ENCODE results near the gene LTN1.
"Not testable (repeated sequence)": the region's sequence is repeated elsewhere in the genome, so short reads cannot be mapped to it uniquely, and the experiment has no call there.

Gene LTN1

DNA sequence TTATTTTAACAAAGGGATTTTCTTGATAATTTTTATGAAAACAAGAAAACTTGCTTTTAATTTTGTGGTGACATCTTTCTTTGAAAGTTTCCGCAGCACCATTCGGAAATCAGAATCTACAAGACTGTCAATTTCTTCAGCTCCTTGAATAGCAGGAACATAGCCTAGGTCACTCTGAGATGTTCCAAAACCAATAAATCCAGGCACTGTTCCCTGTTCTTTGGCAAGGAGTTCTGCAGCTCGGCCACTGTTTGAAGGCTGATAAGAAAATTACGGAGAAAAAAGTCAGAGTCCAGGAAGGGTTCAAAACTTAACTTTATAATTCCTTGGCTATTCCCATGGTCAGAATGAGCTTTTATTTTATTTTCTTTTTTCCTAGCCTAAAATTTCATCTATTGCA, 6.0 kb downstream of the LTN1 start:
- DNase-seq = no peak

DNA sequence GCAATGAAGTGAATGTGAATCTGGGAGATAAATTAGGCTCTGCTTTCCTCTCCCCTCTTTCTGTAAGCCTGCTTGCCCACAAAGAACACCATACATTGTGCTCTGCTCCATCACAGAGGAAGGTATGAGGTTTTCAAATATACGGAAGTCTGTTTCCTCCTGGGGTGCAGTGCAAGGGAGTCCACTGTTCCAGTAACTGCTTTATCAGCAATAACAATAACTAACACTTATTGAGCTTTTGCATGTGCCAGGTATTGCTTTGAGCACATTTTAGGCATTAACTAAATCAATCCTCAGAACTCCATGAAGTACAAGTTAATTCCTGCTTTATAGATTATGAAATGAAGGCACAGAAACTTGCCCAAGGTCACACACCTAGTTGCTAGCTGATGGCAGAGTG, 10.0 kb downstream of the LTN1 start:
- DNase-seq = no peak

DNA sequence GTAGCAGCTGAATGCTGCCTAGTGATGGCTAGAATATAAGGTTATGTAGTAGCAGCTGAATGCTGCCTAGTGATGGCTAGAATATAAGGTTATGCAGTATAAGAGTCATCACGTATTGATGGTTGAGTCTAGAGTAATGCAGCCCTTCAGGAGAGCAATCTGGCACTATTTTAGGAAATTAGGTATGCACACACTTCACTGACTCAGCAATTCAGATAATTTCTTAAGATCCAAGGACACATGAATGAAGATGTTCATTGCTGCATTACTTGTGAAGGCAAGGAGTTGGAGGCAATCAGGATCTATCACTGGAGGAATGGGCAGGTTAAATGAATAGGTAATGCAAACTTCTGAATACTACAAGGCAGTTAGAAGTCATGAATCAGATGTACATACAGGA, 13.6 kb downstream of the LTN1 start:
- no peak for DNase-seq

DNA sequence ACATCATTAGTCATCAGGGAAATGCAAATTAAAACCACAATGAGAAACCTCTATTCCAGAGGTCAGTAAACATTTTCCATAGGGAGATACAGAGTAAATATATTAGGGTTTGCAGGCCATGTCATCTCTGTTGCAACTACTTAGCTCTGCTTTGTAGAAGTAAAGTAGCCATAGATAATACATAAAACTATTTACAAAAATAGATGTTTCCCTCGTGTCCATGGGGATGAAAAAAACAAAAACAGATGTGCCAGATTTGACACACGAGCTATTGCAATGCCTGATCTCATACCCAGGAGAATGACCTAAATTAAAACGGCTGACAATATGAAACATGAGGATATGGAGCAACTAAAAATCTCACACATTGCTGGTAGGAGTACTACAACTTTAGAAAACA, 17.3 kb downstream of the LTN1 start:
- no peak for DNase-seq

DNA sequence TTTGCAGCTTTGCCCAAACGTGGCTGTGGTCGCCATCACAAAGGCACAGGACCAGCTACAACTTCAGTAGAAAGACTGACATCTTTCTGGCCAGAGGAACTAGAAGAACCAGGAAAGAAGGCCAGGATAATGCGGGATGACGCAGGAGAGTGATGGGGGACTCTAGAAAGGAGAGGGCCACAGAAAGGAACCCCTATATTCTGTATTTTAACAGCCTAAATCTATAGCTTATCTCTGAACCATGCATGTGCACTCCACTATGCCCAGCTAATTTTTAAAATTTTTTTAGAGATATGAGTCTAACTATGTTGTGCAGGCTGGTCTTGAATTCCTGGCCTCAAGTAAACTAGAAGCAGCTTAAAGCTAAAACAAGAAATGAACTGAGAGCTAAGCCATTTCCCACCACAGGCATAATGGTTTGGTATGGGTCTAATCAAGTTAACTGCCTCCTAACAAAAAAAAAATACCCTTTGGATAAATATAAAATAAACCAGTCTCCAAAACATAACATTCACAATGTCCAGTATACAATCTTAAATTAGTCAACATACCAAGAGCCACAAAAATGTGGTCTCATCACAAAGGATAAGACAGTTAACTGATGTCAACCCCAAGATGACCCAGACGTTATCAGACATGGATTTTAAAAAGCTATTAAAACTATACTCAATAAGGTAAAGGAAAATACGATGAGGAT, 18.0 kb downstream of the LTN1 start:
- no peak for DNase-seq

DNA sequence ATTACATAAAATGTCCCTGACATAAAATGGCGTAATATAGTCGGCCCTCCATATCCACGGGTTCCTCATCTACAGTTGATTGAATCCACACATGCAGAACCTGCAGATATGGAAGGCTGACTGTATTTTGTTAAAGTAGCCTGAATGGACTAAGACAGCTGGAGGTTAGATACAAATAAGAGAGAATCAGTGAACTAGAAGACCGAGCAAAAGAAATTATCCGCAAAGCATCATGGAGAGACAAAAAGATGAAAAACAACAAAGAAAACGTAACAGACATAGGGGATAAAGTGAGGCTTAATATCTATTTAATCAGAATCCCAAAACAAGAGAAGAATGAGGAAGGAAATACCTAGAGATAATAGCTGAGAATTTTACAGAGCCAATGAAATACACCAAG, 20.3 kb downstream of the LTN1 start:
- DNase-seq = no peak

DNA sequence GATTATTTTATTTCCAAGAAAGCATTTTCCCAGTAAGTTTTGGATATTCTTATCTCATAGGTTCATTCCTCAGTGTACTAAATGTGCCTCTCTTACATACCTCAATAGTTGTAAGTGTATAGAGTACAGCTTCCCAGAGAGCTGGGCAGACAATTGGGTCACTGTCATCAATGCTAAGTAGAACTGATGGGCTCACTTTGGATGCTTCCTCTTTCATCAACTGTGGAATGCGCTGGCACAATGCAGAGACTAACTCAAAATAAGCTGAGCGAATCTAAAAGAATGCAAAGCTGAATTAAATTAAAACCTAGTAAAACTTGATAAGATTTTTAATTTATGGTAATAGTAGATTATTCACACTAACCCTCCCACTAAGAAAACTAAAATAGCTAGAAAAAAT, 21.5 kb downstream of the LTN1 start:
- no peak for DNase-seq

DNA sequence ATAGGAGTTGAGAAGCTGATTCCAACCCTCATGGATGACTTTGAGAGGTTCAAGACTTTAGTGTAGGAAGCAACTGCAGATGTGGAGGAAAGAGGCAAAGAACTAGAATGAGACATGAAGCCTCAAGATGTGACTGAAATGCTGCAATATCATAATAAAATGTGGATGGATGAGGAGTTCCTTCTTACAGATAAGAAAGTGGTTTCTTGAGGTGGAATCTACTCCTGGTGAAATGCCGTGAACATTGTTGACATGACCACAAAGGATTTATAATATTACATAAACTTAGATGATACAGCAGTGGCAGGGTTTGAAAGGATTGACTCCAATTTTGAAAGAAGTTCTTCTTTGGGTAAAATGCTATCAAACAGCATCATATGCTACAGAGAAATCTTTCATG, 28.8 kb downstream of the LTN1 start:
- no peak for DNase-seq

DNA sequence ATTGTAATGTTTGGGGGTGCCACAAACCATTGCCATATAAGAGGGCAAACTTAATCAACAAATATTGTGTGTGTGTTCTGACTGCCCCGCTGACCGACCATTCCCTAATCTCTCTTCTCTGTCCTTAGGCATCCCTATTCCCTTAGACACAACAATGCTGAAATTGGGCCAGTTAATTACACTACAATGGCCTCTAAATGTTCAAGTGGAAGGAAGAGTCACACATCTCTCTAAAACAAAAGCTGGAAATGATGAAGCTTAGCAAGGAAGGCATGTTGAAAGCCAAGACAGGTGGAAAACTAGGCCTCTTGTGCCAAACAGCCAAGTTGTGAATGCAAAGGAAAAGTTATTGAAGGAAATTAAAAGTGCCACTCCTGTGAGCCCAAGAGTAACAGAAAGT, 30.2 kb downstream of the LTN1 start:
- DNase-seq = no peak

DNA sequence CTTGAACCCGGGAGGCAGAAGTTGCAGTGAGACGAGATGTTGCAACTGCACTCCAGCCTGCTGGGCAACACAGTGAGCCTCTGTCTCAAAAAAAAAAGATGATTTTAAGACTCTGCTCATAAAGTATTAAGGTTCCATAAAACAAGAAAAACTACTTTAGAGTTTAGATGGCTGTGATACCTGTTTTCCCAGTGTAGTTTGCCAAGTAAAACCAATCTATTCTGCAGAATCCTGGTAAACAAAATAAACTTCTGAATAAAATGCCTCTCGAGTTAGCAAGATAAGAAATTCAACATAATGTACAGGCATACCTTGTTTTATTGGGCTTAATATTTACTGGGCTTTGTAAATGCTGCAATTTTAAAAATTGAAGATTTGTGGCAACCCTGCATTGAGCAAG, 30.8 kb downstream of the LTN1 start:
- no peak for DNase-seq

DNA sequence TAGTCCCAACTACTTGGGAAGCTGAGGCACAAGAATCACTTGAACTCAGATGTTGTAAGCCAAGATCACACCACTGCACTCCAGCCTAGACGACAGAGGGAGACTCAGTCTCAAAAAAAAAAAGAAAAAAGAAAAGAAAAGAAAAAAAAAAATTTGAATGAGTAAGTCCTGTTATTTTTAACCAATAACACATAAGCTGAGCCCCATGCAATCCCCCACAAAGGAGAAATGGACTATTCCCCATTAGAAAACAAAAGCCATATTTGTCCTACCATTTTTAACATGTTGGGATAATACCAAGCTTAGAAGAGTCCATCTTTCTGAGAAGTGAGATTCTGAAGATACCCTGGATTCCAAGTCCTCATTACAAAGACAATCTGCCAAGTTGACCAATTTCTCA, 32.4 kb downstream of the LTN1 start:
- DNase-seq = no peak

DNA sequence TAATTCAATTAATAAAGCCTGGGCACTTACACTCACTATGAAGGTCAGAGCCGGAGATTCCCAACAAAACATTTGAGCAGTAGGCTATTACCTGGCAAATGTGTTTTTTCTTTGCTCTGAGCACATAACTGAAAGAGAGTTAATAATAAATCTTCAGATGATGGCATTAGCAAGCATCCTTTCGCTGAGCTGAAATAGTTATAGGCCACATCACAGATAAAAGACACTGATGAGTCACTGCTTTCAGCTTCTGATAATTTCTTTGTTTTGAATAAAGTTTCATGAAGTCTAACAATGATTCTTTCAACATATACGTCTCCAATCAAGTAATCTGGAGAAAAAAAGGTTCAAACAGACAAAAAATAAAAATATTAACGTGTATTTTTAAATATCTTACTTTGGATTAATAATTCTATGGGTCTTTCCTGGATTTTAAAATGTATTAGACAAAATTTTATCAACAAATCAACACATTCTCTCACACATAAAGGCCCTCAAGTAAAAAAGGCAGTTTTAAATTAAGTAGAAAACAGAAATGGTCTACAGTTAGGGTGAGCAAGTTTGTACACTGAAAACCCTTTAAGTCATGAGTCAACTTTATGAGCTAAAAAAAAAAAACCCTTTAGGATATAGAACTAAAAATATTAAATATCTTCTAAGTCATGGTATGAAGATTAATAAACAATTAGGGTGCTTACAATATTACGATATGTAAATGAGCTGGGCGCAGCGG, 33.1 kb downstream of the LTN1 start:
- DNase-seq = no peak

DNA sequence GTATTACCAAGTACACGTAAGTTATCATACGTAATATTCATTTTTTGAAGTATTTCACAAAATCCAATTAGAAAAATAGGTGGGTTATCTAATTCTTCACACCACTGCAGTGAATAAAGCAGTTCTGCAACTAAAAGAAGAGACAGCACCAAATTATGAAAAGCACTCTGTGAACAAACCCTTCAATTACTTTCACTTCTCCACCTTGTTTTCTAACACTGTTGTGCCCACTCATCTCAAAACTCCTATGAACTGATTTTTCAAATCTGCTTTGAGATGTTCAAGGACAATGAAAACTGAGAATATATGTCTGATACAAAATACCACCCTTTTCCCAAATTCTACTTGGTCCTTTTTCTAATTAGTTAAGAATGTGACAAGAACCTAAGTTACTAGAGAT, 39.4 kb downstream of the LTN1 start:
- no peak for DNase-seq

DNA sequence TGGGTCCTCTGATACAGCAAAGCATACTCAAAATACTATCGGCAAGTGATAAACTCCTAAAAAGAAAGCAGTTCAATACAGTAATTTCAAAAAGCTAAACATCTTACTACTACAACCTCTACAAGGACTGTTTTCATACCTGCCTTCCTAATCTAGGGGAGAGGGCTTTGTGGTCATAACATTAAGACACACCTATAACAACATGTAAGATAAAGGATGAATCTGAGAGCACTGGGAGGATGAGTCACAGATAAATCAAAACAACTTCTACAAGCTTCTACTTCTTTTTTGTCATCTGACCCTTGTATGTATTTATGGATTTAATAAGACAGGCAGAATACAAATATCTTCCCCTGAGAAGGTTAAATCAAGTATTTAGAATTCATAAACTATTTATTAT, 40.0 kb downstream of the LTN1 start:
- DNase-seq = no peak

DNA sequence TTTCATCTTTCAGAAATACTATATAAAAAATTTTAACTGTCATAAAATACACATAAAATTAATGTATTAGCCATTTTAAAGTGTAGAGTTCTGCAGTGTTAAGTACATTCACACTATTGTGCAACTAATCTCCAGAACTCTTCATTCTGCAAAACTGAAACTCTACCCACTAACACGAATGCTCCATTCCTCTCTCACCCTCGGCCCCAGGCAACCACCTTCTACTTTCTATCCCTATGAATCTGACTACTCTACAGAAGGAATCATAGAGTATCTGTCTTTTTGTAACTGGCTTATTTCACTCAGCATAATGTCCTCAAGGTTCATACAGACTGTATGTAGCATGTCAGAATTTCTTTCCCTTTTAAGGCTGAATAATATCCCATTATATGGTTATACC, 43.4 kb downstream of the LTN1 start:
- no peak for DNase-seq

DNA sequence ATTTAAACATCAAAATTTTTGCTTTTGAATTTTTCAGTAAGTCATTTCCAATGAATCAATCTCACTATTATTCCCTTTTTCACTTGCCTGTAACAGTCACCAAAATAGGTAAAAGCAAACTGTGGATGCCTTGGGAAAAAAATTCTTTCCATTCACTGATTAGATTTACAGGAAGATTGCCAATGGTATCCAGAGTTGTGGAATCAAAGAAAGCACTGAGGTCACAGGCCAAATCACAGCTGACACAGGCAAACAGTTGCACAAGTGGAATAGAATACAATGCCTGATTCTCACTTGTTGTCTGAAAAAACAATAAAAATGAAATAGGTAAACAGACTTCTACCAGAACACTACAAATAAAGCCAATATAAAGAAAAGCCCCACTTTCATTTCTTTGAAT, 48.4 kb downstream of the LTN1 start:
- DNase-seq = no peak

DNA sequence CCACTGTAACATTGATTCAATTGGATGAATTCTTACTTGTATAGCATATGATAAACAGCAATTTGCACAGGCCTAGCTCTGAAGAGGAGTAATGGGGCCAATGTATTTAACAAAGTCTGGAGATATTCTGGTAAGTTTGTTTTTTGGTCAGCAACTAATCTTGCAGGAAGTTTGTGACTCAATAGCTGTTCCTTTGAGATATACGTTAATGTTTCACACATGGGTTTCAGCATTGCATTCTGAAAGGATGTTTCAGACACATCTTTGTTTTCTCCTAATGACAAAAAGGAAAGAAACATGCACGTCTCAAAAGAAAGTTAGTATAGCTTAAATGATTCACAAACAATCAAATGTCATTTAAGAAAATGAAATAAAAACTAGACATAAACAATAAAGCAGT, 49.0 kb downstream of the LTN1 start:
- DNase-seq = no peak

DNA sequence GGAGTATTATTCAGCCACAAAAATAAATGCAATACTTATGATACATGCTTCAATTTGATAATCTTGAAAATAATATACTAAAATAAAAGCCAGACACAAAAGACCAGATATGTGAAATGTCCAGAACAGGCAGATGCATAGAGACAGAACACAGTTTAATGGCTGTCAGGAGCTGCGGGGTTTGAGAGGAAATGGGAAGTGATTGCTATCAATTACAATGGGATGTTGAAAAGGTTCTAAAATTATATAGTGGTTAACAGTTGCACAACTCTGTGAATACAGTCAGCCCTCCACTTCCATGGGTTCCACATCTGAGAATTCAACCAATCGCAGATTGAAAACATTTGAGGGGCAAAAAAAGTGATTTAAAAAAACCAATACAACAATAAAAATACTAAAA, 54.0 kb downstream of the LTN1 start:
- peak; percentile 12 for DNase-seq

DNA sequence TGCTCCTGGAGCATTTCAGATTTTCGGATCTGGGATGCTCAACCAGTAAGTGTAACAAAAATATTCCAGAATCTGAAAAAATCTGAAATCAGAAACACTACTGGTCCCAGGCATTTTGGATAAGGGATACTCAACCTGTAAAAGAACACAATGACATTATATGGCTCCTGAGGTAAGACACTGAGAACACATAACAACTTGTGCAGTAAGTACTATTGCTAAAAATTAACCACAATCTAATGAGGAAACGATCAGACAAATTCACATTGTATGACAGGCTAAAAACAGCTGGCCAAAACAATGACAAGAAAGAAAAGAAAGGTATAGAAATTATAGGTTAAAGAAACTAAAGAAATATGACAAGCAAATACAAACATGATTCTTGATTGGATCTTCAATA, 54.9 kb downstream of the LTN1 start:
- DNase-seq = no peak

DNA sequence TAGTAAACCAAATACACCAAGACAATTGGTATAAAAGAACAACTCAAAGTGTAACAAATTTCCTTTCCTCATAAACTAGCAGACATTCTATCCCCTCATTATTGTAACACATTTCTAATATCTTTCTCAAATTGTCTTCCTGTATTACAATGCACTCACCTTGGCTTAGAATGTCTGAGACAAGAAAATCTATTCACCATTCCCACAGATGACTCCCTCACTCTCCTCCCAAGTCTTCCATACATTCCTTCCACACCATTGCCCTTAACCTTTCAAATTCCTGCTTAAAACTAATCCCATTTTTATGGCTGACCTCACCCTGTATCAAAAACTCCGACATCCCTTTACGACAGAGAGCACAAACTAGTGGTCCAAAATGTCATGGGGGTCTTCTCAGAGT, 56.0 kb downstream of the LTN1 start:
- no peak for DNase-seq

DNA sequence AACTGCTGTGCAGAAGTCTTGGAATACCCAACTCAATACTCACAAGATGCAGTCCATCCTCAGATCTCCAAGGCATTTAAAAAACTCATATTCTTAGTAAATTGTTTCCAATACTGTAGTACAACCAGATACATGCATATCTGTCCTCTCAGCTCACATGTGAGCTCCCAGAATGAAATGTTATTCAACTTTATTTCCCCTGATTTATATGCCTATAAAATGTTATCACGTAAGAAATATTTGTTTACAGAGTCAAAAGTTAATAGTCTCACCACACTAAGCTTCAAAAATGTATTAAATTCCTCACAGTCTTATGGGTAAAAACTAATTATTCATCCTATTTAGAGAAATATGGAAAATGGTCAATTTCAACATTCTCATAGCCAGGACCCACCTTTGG, 56.6 kb downstream of the LTN1 start:
- no peak for DNase-seq

DNA sequence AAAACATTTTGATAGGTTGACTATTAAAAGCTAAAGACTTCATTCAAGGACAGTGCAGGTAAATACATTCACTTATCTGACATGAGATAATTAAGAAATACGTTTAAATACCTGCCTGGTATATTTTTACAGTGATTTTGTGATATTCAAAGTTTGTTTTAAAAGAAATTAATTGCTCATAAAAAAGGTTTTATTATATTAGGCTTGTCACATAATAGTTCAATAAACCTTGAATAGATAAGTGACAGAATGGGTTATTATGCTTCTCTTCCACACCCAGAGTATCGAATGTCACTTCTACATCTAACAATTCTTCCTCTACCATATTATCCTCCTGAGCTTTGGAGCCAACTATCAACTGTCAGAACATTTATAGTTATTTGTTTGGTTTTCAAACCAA, 60.0 kb downstream of the LTN1 start:
- DNase-seq = no peak

DNA sequence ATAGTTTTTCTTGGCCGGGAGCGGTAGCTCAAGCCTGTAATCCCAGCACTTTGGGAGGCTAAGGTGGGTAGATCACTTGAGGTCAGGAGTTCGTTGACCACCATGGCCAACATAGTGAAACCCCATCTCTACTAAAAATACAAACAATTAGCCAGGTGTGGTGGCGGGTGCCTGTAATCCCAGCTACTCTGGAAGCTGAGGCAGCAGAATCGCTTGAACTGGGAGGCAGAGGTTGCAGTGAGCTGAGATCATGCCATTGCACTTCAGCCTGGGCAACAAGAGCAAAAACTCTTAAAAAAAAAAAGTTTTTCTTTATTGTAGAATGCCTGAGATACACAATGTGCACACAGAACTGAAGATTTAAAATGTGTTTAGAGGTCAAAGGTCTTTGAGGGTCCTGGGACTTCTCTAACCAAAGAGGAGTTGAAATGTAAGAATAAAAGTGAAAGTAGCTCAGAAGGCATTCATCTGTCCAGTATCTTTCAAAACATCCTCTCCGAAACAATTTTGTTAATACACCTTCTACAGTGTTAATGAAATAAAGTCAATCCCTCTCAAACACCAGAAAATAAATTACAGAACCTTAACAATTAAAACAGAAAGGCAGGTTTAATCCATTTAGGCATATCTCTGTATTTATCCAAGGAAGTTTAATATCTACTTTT, 60.8 kb downstream of the LTN1 start:
- not testable (repeated sequence) for DNase-seq

Data from suppressor macrophage treated with lipopolysaccharide for 4 hours (primary cell).